GM12878 (cell line): ENCODE measurements around the gene MAB21L1. TPM values are rescaled to one million over a fixed set of nuclear protein-coding genes. Genes with fewer than 3 reads are reported as not detected.

Source experiments
- ATAC-seq: fragments of 200-7000 bp; cut with Tn5 transposase; 3 replicates; pipeline ENCODE4 v1.9.1; 2020; ENCODE audit warnings: mild to moderate bottlenecking, moderate library complexity
- BruUV-seq: library from RNA; stranded (reverse); fragments of 400-500 nt; replicated peaks from 2 replicates; lab custom pipeline; 2021; lab: Mats Ljungman, UMichigan
- CTCF ChIA-PET: fragments of 300-600 bp; sonication (Branson Sonifier 250); formaldehyde crosslinking; extraction: SDS; loops from one replicate; lab custom pipeline; 2021; ENCODE audit warnings: inconsistent platforms; lab: Yijun Ruan, JAX
- POLR2A ChIA-PET: fragments of 350-600 bp; formaldehyde crosslinking; extraction: SDS; loops from one replicate; lab custom pipeline; 2021; ENCODE audit warnings: inconsistent platforms; lab: Charles Lee
- RAD21 ChIA-PET: fragments of 300-600 bp; sonication (Branson Sonifier 250); formaldehyde crosslinking; loops from one replicate; lab custom pipeline; 2023; ENCODE audit warnings: antibody characterized with exemption; ENCODE audit not compliant: unreplicated experiment; lab: Charles Lee
- SMC1A ChIA-PET: fragments of 300-600 bp; sonication (Branson Sonifier 250); formaldehyde crosslinking; loops from one replicate; lab custom pipeline; 2023; ENCODE audit not compliant: unreplicated experiment, uncharacterized antibody; lab: Charles Lee
- DNase-seq: peaks from one replicate; pipeline ENCODE4 v3.0.0-alpha.2; 2011; ENCODE audit warnings: low read depth, low spot score
- FAIRE-seq: peaks from 3 replicates; lab custom pipeline; 2011; peaks lifted over from hg19 to GRCh38; lab: Jason Lieb, UNC
- H2AFZ ChIP-seq: 2 replicates; pipeline ENCODE4 v1.6.0; 2011; ENCODE audit warnings: low read depth, low read length, control low read depth; ENCODE audit not compliant: control insufficient read depth
- H3K27ac ChIP-seq: 2 replicates; pipeline ENCODE4 v1.5.1; 2011; ENCODE audit warnings: control low read depth; ENCODE audit not compliant: control insufficient read depth, insufficient read depth
- H3K27me3 ChIP-seq, 2 experiments: replicated peaks in 1 of 2; 2 replicates each; pipeline versions ENCODE4 v1.6.0 to v1.6.1; 2011; ENCODE audit warnings: low read length in 1 of 2; ENCODE audit not compliant: control insufficient read depth in 2 of 2, insufficient read depth in 2 of 2
- H3K36me3 ChIP-seq, 2 experiments: 2 replicates each; pipeline ENCODE4 v1.5.1; 2011; ENCODE audit warnings: low read length in 1 of 2; ENCODE audit not compliant: control insufficient read depth in 2 of 2, insufficient read depth in 2 of 2
- H3K4me1 ChIP-seq: 2 replicates; pipeline ENCODE4 v1.6.1; 2011; ENCODE audit warnings: mild to moderate bottlenecking, low read length, moderate library complexity, mixed read lengths; ENCODE audit not compliant: control insufficient read depth, insufficient read depth
- H3K4me2 ChIP-seq: 2 replicates; pipeline ENCODE4 v1.6.0; 2011; ENCODE audit warnings: control low read depth; ENCODE audit not compliant: control insufficient read depth, insufficient read depth
- H3K4me3 ChIP-seq: fragments of 200-600 bp; sonication (generic); 2 replicates; pipeline ENCODE4 v1.5.1; 2016
- H3K79me2 ChIP-seq: 2 replicates; pipeline ENCODE4 v1.6.0; 2011; ENCODE audit warnings: low read length; ENCODE audit not compliant: control insufficient read depth, insufficient read depth
- H3K9ac ChIP-seq: 2 replicates; pipeline ENCODE4 v1.8.0; 2011; ENCODE audit warnings: low read length, control low read depth, mixed read lengths; ENCODE audit not compliant: control insufficient read depth, insufficient read depth
- H3K9me3 ChIP-seq: replicated peaks from 3 replicates; pipeline ENCODE4 v1.5.1; 2011; ENCODE audit warnings: mild to moderate bottlenecking, low read length; ENCODE audit not compliant: control insufficient read depth, insufficient read depth
- H4K20me1 ChIP-seq: 2 replicates; pipeline ENCODE4 v1.6.0; 2011; ENCODE audit not compliant: control insufficient read depth, insufficient read depth
- ATF2 ChIP-seq: IDR thresholded peaks from 2 replicates; pipeline ENCODE4 v1.6.1; 2012; ENCODE audit warnings: low read length, inconsistent platforms
- CHD1 ChIP-seq: IDR thresholded peaks from 2 replicates; pipeline ENCODE4 v1.6.1; 2012; ENCODE audit warnings: low read depth, low read length, improper control_type of control experiment
- IKZF2 ChIP-seq, 2 experiments: fragments of 450-650 bp; IDR thresholded peaks; 2 replicates each; pipeline ENCODE4 v1.6.1; 2017; ENCODE audit warnings: mild to moderate bottlenecking in 2 of 2, moderate library complexity in 2 of 2
- JUNB ChIP-seq: IDR thresholded peaks from 2 replicates; pipeline ENCODE4 v1.6.1; 2016; ENCODE audit warnings: antibody characterized with exemption, mild to moderate bottlenecking
- MYB ChIP-seq: fragments of 150-350 bp; IDR thresholded peaks from 2 replicates; pipeline ENCODE4 v1.6.1; 2014; ENCODE audit warnings: mild to moderate bottlenecking, low read depth, low read length, borderline replicate concordance
- RBBP5 ChIP-seq: fragments of 200-600 bp; sonication (generic); conservative IDR thresholded peaks from 2 replicates; pipeline ENCODE4 v1.6.1; 2016
- RUNX3 ChIP-seq: IDR thresholded peaks from 2 replicates; pipeline ENCODE4 v1.6.1; 2012; ENCODE audit warnings: low read length, inconsistent platforms
- SIN3A ChIP-seq: IDR thresholded peaks from 2 replicates; pipeline ENCODE4 v1.6.1; 2012; ENCODE audit warnings: low read depth, low read length, improper control_type of control experiment
- SIX5 ChIP-seq: IDR thresholded peaks from 2 replicates; pipeline ENCODE4 v1.6.1; 2011; ENCODE audit warnings: mild to moderate bottlenecking, low read depth, low read length, moderate library complexity; ENCODE audit not compliant: severe bottlenecking
- TCF7 ChIP-seq: IDR thresholded peaks from 2 replicates; pipeline ENCODE4 v1.6.1; 2014; ENCODE audit warnings: antibody characterized with exemption, borderline replicate concordance
- ZNF207 ChIP-seq: fragments of 450-650 bp; IDR thresholded peaks from 2 replicates; pipeline ENCODE4 v1.6.1; 2014; ENCODE audit warnings: antibody characterized with exemption, mild to moderate bottlenecking, borderline replicate concordance
- WGBS: methylation state at CpG from one replicate; pipeline ENCODE4 v1.1.6; 2016; ENCODE audit warnings: low lambda C conversion rate; ENCODE audit not compliant: insufficient replicate concordance, insufficient coverage; ENCODE audit errors: missing lambda C conversion rate; 5-methylcytosine and 5-hydroxymethylcytosine counted together
- in situ Hi-C: fragments of 300-500 bp; cut with MboI; formaldehyde crosslinking; loops from 9 replicates; pipeline ENCODE4 v1.14.3; 2018; ENCODE audit warnings: mixed read lengths
- intact Hi-C: fragments of 100-400 bp; cut with micrococcal nuclease; formaldehyde crosslinking; loops from one replicate; pipeline ENCODE4 v1.14.2; 2022; ENCODE audit not compliant: unreplicated experiment
- polyA plus RNA-seq, 11 experiments: library from polyadenylated mRNA; depleted of rRNA in 4 of 11; unstranded in 6 of 11; stranded (reverse) in 5 of 11; fragments of >200 nt; fragmentation: Nextera tagmentation in 4 of 11; fragmentation: Illumina TruSeq in 1 of 11; extraction: Ambion mirVana in 4 of 11; extraction: Trizol in 1 of 11; gene quantifications; 1 replicate in 1 of 11; 2 replicates in 10 of 11; pipeline versions ENCODE4 v1.2.1 to v1.2.3, GENCODE V29; 2011 to 2016; ENCODE audit warnings: inconsistent platforms in 2 of 11, missing spikeins in 2 of 11, low read depth in 1 of 11
- total RNA-seq, 4 experiments: library from RNA; depleted of rRNA in 3 of 4; stranded (reverse); fragments of >200 nt in 3 of 4; fragmentation: Illumina TruSeq in 1 of 4; extraction: Trizol in 1 of 4; gene quantifications; 2 replicates each; pipeline versions ENCODE4 v1.2.1 to v1.2.3, GENCODE V29; 2013 to 2021

Gene MAB21L1
- total and polyA plus RNA-seq, 10 of the 15 experiments (the other 5 are each of a cell fraction or from before 2014, with no cell fraction given), result 0.01 to 0.05 TPM; not detected in 8

GRCh38 chr13:35473802-35474201, 2.7 kb downstream of the MAB21L1 start:
- TF ChIP-seq CHD1, result no peak
- no peak for TF ChIP-seq RBBP5
- no peak for TF ChIP-seq RUNX3
- no peak for TF ChIP-seq ATF2
- no peak for TF ChIP-seq MYB
- no peak for TF ChIP-seq IKZF2 (IDR thresholded peaks at IDR 0.05)
- TF ChIP-seq SIN3A, result no peak
- no peak for TF ChIP-seq ZNF207
- no peak for TF ChIP-seq JUNB
- TF ChIP-seq TCF7, result no peak
- TF ChIP-seq SIX5, result no peak
- TF ChIP-seq, all 136 proteins: peak for 0
- no peak overlapping the region for H3K4me2 ChIP-seq
- no peaks in the 10 kb centered on the region for H3K79me2 ChIP-seq
- H2AFZ ChIP-seq, result no peak overlapping the region
- H3K36me3 ChIP-seq, result no peaks in the 10 kb centered on the region
- ATAC-seq, result no peak
- in situ Hi-C loops, result no loop called here
- 0% methylated on average over 2 of the region's 2 CpGs for WGBS
- peaks cover 11 to 31% of the 10 kb centered on the region in 2 experiments for H3K27me3 ChIP-seq
- ChIA-PET CTCF (no interaction called here), POLR2A (no interaction called here), SMC1A (no interaction called here), RAD21 (no interaction called here)
- DNase-seq, result no peak
- intact Hi-C loops, result no loop called here
- no peak for FAIRE-seq
- H3K4me1 ChIP-seq, result no peaks in the 10 kb centered on the region
- no peak overlapping the region for H3K4me3 ChIP-seq
- BruUV-seq, result no TSS peak
- no peak overlapping the region for H3K9ac ChIP-seq
- H3K27ac ChIP-seq, result no peak overlapping the region
- no peaks in the 10 kb centered on the region for H4K20me1 ChIP-seq
- H3K9me3 ChIP-seq, result no peaks in the 10 kb centered on the region; the same call in 2 of the 3 replicates
